GM21529 (cell line): ENCODE results near the gene DPM2.
A peak's percentile ranks its signal among the peaks of the same experiment; 100 is the strongest.

ENCODE experiments used
- ATAC-seq: cut with Tn5 transposase; IDR thresholded peaks from one replicate; pipeline ENCODE4 v1.9.1; 2021; ENCODE audit not compliant: unreplicated experiment

The DPM2 gene

GRCh38 chr9:127973169-127974000, 35.7 kb upstream of the DPM2 start:
- ATAC-seq: no peak

- no peak for ATAC-seq
These were observed 34.7 kb upstream of the DPM2 start for GRCh38 chr9:127972236-127972871.

GRCh38 chr9:127971357-127972235, 33.9 kb upstream of the DPM2 start:
- ATAC-seq: no peak

GRCh38 chr9:127970401-127971313, 33.0 kb upstream of the DPM2 start:
- peak; percentile 73 for ATAC-seq

- ATAC-seq: no peak
These were observed 31.2 kb upstream of the DPM2 start for GRCh38 chr9:127968700-127969383.

GRCh38 chr9:127968042-127968441, 30.4 kb upstream of the DPM2 start:
- ATAC-seq: no peak

GRCh38 chr9:127967151-127967809, 29.6 kb upstream of the DPM2 start:
- no peak for ATAC-seq

- no peak for ATAC-seq
These were observed 28.9 kb upstream of the DPM2 start for GRCh38 chr9:127966416-127967150.

- ATAC-seq: no peak
These were observed 28.3 kb upstream of the DPM2 start for GRCh38 chr9:127965953-127966352.

- no peak for ATAC-seq
These were observed 25.9 kb upstream of the DPM2 start for GRCh38 chr9:127963359-127964064.

- ATAC-seq: no peak
These were observed 25.3 kb upstream of the DPM2 start for GRCh38 chr9:127963041-127963358.

- no peak for ATAC-seq
These were observed 24.6 kb upstream of the DPM2 start for GRCh38 chr9:127962278-127962677.

GRCh38 chr9:127961613-127962155, 24.0 kb upstream of the DPM2 start:
- no peak for ATAC-seq

GRCh38 chr9:127961155-127961490, 23.5 kb upstream of the DPM2 start:
- ATAC-seq: no peak

GRCh38 chr9:127960410-127961154, 22.9 kb upstream of the DPM2 start:
- ATAC-seq: no peak

- ATAC-seq: no peak
These were observed 22.3 kb upstream of the DPM2 start for GRCh38 chr9:127959841-127960409.

- ATAC-seq: no peak
These were observed 21.7 kb upstream of the DPM2 start for GRCh38 chr9:127959398-127959797.
